NCI-H187 treated with DMSO at 0.1 percent for 48 hours (cell line): ENCODE results near the gene KLHDC10.
"Not testable (repeated sequence)": the region's sequence is repeated elsewhere in the genome, so short reads cannot be mapped to it uniquely, and the experiment has no call there.

Experiments used
- DNase-seq: peaks from one replicate; lab custom pipeline; 2025; lab: John Stamatoyannopoulos, UW

Gene KLHDC10

DNA sequence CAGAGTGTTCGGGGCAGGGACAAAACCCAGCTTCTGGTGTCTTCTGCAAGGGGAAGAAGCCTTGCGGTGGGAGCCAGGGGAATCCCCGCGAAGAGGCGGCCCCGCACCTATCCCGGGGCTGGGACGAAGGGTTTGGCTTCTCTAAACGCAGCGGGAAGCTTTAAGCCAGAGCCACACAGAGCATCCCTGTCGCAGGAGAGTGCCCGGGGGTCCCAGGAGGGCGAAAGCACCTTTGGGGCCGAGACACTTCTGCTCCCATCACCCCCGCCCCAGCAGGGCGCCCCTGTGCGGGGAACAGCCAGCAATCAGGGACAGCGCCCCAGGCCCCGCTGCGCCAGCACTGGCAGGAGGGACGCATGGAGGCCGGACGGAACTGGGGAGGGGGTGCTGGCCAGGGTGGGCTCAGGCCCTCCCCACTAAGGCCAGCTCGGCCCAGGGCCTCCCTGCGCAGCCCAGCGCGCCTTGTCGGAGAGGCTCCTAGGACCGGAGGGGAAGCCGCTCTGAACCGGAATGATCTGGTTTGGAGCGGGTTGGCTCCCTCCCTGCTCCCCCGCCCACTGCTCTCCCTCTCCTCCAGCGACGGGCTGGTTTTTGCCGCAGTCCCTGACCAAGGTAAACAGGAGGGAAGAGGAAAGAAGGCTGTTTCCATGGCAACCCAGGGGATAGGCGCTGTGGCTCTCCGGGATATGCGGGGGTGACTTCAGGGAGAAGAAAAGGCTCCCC is 71.0 kb downstream of the KLHDC10 start:
- DNase-seq: no peak

DNA sequence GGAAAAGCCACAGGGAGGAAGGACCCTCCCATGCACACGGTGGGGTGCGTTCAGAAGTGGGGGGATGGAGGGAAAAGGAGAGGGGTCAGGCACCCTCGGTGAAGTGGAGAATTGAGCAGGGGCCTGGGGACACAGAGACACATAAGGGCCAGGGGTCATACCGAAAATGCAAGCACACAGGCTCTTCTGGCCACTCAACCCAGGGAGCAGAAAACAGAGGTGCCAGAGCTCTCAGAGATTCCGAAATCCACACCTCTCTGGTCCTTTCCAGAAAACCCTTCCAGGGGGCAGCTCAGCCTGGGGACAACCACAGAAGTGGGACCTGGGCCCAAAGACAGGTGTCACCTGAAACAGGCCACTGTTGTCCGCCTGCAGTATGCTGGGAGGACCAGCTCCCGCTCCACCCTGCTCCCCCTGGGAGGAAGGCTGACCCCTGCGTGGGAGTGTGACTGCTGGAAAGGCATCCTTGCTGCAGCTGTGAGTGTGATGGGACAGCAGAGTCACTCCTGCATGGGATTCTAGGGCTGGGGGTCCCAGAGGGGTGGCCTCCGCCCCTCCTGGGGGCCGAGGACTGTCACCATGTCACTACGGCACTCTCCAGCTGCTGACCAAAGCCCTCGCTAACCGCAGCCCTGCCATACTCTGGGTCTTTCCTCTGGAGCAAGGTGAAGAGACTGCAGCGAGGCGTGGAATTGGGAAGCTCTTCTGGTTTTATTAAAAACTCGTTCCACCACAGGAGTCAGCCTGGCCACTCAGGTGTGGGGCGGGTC is 71.7 kb downstream of the KLHDC10 start:
- DNase-seq: no peak

DNA sequence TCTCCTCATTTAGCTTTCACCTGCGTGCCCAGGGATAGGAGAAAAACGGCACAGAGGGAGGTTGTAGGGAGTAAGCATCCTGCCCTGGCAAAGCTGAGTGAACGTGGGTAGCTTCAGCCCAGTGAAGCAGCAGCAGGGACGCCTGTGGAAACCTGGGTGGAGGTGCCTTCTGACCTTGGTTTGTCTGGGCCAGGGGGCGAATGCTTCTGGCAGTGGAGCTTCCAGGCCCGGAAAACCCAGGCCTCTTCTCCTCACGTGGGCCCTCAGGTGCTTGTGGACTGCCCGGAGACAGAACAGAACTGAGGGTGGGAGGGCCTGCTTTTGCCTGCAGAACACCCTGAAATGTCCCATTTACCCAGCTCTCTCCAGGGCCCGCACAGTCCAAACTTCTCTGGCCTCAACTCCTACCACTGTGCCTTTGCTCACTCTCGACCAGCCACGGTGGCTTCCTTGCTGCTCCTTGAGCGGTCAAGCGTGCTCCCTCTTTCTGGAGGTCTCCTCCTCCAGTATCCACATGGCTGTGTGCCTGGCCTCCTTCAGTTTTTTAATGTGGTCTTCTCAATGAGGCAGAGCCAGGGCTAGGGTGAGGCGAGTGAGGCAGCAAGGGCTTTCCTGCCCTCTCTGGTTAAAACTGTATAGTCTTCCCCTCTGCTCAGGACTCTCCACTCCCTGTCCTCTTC is 72.5 kb downstream of the KLHDC10 start:
- no peak for DNase-seq

DNA sequence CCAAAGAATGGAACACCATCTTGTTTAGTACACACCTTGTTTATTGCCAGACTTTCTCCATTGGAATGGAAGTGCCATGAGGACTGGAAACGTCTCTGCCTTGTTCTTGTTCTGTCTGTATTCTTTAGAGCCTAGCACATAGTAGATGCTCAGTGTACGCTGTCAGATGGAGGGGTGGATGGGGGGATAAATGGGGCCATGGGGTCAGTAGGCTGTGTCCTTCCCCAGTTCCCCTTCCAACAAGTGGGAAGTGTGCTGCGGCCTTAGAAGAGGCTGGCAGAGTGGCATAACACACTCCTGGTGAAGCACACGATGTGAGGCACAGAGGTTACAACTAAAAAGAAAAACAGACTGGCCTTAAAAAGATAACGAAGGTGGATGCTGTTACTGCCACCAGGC is 73.0 kb downstream of the KLHDC10 start:
- no peak for DNase-seq

DNA sequence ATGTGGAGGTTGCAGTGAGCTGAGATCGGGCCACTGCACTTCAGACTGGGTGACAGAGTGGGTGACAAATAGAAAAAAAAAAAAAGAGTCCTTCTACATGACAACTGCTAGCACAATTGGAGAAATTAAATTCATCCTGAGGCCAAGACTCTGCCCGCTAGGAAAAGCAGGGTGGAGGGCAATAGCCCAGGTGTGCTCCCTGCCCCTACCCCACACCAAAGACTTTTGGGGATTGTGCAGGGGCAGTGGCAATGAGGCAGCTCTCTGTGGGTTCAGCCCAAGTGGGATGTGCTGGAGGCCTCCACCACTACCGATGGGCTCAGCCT is 73.6 kb downstream of the KLHDC10 start:
- no peak for DNase-seq

DNA sequence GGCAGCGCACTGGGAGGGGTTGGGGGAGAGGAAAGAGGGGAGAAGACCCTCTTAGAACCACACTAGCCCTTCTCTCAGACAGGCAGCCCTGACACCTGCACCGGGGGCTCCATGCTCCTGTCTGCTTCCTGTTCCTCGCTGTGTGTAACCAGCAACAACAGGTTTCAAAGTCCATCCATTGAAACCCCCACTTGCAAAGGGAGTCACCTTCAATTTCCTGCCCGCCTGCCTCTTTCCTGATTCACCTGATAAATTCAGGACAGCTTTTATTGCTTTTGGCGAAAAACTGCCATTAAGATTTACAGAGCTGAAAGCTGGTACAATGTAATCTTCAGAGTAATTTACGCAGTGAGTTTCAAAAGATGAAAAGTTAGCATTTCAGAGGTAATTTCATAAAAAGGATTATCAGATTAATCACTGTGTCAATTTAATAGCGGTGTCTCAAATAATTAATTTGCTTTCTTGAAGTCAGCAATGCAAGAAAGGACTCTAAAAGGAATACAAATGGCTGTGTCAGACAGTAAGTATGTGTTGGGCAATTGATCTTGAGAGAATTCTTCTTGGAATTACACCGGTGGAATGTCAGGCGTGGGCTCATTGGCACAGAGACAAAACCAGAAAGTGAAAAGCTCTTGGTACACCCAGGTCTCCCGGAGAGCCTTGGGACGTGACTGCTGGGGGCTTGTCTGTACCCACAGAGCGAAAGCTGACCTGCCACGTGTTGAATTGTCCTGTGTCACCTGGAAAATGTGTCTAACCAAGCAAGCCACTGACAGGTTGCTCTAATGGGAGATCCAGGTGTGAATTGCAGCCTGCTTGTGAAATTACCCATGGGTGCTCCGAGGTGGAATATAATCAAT is 74.2 kb downstream of the KLHDC10 start:
- DNase-seq: no peak

DNA sequence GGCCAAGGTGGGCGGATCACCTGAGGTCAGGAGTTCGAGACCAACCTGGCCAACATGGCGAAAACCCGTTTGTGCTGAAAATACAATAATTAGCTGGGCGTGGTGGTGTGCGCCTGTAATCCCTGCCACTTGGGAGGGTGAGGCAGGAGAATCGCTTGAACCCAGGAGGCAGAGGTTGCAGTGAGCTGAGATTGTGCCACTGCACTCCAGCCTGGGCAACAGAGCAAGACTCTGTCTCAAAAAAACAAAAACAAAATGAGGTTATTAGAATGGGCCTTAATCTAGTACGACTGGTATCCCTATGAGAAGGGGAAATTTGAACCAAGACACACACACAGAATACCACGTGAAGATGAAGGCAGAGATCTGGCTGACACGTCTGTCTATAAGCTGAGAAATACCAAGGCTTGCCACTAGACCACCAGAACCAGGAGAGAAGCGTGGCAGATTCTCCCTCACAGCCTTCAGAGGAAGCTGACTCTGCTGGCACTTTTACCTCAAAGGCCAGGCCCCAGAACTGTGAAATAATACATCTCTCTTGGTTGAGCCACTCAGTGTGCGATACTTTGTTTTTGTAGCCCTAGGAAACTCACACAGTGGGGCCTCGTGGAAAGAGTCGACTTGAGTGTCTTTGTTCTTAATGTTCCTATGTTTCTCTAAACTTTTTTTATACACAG is 75.2 kb downstream of the KLHDC10 start:
- no peak for DNase-seq

DNA sequence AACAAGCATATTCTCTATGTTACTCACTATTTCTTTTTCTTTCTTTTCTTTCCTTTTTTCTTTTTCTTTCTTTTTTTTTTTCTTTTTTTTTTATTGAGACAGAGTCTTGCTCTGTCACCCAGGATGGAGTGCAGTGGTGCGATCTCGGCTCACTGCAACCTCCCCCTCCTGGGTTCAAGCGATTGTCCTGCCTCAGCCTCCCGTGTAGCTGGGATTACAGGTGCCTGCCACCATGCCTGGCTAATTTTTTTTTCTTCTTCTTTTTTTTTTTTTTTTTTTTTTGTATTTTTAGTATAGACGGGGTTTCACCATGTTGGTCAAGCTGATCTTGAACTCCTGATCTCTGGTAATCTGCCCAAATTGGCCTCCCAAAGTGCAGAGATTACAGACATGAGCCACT is 75.8 kb downstream of the KLHDC10 start:
- DNase-seq: not testable (repeated sequence)

DNA sequence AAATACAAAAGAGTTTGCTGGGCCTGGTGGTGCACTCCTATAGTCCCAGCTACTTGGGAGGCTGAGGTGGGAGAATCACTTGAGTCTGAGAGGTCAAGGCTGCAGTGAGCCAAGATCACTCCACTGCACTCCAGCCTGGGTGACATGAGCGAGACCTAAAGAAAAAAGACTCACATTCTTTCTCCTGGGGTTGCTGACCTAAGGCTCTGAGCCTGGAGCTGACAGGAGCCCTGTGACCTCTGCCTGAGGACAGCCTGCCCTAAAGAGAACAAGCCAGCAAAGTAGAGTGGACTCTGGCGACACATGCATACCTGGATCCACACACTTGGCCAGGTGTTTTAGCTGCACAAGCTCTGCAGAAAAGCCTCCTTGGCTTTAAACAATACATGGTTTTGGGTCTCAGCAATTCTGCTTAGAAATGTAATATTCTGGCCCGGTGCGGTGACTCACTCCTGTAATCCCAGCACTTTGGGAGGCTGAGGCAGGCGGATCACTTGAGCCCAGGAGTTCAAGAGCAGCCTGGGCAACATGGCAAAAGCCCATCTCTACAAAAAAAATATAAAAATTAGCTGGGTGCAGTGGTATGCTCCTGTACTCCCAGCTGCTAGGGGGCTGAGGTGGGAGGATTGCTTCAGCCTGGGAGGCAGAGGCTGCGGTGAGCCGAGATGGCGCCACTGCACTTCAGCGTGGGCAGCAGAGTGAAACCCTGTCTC is 76.5 kb downstream of the KLHDC10 start:
- no peak for DNase-seq

DNA sequence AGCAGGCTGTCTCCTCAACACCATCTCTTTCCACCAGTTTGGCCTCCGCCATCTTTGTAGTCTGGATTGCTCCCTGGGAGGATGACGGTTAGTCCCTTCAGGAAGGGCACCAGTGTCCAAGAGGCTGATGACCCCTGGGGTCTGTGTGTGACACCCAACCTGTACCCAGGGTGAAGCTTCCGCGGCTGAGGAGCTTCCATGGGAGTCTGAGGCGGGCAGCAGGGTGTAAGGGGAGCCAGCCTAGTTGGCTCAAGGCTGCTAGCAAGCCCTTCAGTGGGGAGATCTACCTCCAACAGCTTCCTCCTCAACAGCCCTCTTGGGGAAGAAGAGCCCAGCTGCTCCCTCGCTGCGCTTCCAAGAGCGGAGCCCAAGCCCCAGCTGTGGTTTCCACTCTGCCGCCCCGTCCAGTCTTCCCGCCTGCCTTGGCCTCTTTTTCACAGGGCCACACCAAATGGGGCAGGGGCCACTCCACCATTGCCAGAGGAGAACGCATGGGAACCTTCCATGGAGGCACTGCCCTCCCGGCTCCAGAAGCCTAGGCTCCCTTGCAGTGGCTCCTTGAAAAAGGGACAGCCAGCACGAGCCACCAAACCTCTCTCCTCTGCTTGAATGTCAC is 77.5 kb downstream of the KLHDC10 start:
- no peak for DNase-seq

DNA sequence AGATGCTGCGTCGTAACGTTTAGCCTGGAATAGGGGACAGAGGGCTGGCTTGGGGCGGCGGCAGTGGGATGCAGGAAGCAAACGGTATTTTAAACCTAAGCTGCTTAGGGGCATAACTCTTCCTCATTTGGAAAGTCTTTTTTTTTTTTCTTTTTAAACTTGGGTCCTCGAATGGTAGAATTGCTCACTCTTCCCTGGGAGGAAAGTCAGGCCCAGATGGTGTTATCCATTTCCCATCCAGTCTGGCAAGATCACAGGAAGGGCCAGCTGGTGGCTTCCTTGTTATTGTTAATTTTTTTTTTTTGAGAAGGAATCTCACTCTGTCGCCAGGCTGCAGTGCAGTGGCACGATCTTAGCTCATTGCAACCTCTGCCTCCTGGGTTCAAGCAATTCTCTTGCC is 78.2 kb downstream of the KLHDC10 start:
- no peak for DNase-seq

DNA sequence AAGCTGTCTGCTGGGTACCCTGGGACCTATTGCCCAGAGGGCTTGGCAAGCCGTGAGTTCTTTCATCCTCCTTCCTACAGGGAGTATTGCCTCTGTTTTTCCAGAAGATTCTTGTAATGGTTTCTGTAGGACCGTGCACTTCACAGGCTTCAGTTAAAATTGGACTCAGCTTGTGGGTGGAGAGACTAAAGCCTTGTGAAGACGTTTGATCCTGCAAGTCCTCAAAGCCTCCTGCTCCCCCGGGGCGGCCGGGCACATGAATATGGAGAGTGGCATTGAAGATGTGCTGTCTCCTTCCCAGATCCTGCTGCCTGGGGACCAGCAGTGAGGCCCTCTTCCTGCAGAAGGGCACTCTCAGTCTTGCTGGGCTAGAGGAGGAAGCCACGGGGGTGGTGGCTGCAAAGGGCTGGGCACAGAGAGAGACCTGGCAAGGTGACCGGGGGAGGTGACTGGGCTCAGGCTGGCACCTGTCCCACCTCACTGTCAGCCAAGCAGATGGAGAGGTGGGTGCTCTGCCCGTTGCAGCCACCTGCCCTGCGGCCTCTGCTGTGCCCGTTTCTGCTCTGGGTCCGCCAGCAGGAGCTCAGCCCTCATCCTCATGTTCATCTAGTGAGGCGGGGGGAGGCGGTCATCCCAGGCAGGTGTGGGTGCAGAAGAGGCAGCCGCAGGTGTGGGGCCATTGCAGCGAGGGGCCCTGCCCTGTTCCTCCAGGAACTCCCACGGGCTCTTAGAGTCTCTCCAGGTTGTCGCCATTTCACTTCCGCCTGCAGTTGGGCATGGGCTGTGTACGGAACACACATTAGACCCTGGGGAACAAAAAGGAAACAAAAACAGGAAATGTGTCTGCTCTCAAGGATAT is 79.2 kb downstream of the KLHDC10 start:
- no peak for DNase-seq

DNA sequence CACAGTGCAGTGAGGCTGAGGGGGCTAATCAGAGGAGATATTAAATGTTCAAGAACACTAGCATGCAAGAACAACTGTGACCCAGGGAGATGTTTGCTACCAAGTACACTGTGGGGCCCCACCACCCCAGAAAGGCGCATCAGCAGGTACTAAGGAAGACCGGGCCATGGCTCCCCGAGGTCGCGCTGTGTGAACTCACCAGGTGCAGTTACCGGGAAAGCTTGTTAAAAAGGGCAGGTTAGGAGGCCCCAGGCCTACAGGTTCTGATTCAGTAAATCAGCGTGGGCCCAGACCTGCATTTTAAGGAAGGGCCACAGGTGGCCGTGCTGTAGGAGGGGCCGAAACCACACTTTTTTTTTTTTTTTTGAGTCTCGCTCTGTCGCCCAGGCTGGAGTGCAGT is 80.3 kb downstream of the KLHDC10 start:
- DNase-seq: no peak

DNA sequence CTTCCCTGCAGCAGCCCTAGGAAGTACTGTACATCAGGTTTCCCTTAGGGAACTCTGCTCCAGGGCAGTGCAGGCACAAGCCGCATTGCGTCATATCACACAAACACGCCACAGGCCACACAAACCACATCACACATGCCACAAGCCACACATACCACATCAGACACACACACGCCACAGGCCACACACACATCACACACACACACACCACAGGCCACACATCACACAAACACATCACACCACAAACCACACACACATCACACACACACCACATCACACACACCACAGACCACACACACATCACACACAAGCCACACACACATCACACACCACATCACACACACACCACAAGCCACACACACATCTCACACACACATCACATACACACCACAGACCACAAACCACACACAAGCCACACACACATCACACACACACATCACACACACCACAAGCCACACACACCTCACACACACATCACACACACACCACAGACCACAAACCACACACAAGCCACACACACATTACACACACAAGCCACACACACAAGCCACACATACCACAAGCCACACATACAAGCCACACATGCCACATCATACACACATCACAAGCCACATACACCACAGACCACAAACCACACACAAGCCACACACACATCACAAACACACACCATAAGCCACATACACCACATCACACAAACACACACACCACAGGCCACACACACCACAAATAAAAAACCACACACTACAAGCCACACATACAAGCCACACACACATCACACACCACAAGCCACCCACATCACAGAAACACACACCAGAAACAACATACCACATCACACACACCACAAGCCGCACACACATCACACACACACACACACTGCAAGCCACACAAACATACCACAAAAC is 81.5 kb downstream of the KLHDC10 start:
- no peak for DNase-seq

DNA sequence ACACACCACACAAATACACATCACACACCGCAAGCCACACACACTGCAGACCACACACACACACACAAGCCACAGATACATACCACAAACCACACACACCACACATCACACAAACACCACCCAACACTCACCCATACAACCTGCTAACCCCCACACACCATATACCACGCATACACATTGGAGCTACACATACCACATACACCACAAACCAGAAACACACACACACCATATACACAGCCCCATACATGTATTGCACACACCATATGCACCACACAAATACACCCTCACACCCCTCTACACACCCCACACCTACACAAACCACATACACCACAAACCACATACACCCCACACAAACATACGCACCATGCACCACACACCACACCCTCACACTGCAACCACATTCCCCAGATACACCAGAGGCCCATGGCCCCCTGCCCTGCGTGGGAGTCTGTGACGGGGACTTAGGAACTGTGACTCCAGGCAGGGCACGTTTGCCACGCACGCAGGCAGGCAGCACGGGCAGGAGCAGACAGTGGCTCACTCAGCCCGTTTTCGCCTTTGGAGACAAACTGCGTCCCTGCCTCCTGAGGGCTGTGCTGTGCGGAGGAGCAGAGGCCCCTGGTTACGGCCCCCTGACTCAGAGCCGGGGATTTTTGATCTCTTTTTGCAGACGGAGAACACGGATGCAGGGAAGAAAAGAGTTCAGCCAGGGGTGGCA is 82.3 kb downstream of the KLHDC10 start:
- DNase-seq: no peak

DNA sequence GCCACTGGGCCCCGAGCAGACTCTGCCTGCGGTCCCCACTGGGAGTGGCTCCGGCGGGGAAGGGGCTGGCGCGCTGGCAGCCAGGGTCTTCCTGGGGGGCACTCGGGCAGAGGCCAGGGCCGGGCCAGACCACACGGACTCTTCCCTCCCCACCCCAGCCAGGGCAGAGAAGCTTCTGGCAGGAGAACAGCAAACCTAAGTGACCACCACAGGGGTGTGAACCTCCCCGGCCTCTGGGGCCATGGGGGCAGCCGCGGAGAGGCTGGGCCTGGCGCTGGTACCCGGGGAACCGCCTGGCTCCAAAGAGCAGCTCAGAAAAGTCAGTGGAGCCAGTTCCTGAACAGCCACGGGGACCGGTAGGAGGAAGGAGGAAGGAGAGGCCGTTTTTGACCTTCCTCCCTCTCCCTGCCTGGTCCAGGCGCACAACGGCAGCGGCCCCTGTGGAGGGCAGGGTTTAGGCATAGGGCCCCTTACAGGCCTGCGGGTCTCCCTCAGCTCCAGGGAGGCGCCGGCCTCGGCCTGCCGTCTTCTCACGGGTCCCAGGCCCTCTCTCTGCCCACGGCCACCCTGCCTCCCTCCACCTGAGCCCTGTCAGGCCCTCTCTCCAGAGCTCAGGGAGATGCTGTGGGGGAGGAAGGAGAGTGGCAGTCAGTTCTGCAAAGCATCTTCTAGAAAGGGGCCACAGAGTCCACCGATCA is 83.0 kb downstream of the KLHDC10 start:
- no peak for DNase-seq

DNA sequence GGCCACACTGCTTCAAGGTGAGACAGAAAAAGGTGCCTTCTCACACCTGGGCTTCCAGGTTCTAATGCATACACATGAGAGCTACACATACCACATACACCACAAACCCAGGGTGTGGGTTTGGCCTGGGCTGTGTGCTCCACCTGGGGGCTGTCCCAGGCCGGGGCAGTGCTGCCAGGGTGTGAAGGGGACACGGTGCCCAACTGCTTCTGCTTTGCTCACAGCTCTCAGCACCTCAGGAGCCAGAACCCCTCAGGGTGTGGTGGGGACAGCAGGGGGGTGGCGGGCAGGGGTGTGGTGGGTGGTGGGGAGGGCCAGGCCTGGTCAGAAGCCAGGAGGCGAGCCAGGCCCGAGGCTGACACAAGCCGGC is 83.8 kb downstream of the KLHDC10 start:
- DNase-seq: no peak
